Upper lobe of right lung (tissue), 1 donor: ENCODE results near the gene RSPH6A. TPM values are rescaled to one million over a fixed set of nuclear protein-coding genes. Genes with fewer than 3 reads are reported as not detected.

Experiments
- ATAC-seq: fragments of 200-7000 bp; cut with Tn5 transposase; one replicate; pipeline ENCODE4 v1.9.1; 2020; ENCODE audit warnings: mild to moderate bottlenecking, moderate library complexity
- DNase-seq: peaks from one replicate; pipeline ENCODE4 v3.0.0-alpha.2; 2020
- H3K27ac ChIP-seq: fragments of 200-600 bp; one replicate; pipeline ENCODE4 v1.8.0; 2022
- H3K27me3 ChIP-seq: fragments of 200-600 bp; one replicate; pipeline ENCODE4 v1.8.0; 2022; ENCODE audit warnings: mild to moderate bottlenecking
- H3K36me3 ChIP-seq: fragments of 200-600 bp; one replicate; pipeline ENCODE4 v1.8.0; 2022
- H3K4me1 ChIP-seq: fragments of 200-600 bp; one replicate; pipeline ENCODE4 v1.8.0; 2022
- H3K4me3 ChIP-seq: fragments of 200-600 bp; one replicate; pipeline ENCODE4 v1.8.0; 2022; ENCODE audit warnings: mild to moderate bottlenecking
- H3K9me3 ChIP-seq: fragments of 200-600 bp; one replicate; pipeline ENCODE4 v1.8.0; 2022
- CTCF ChIP-seq: fragments of 200-600 bp; IDR thresholded peaks from one replicate; pipeline ENCODE4 v1.8.0; 2022; ENCODE audit warnings: antibody characterized with exemption
- intact Hi-C: fragments of 100-400 bp; cut with DNase I; formaldehyde crosslinking; loops from one replicate; pipeline ENCODE4 v1.11.0; 2022
- total RNA-seq: library from RNA; stranded (reverse); fragmentation: NEBNext Ultra II Directional; extraction: Animal tissue kit (Norgen Biotek cat#: 25700); gene quantifications from one replicate; pipeline ENCODE4 v1.2.1, GENCODE V29; 2021
- donor health status: DM: no; HTN: yes; CAD: no; lungs with severe emphysema.

Gene RSPH6A
- total RNA-seq, 1 donor from 2014 or later = 0.38 TPM

GRCh38 chr19:45766296-45766868 lies 48.7 kb downstream of the RSPH6A start:
- ATAC-seq (no peak), DNase-seq (no peak)
- intact Hi-C loops = no loop called here
- no peaks in the 10 kb centered on the region for H3K27me3 ChIP-seq
- peak overlapping the region; percentile 92 for H3K27ac ChIP-seq
- H3K4me3 ChIP-seq = peak overlapping the region; percentile 69
- TF ChIP-seq CTCF = no peak
- H3K36me3 ChIP-seq = no peaks in the 10 kb centered on the region
- no peaks in the 10 kb centered on the region for H3K9me3 ChIP-seq
- H3K4me1 ChIP-seq = peaks cover 30% of the 10 kb centered on the region

- Histone ChIP-seq H3K4me1 (peaks cover 25% of the 10 kb centered on the region), H3K27ac (no peak overlapping the region), H3K4me3 (no peak overlapping the region), H3K36me3 (no peaks in the 10 kb centered on the region), H3K27me3 (no peaks in the 10 kb centered on the region), H3K9me3 (no peaks in the 10 kb centered on the region)
- ATAC-seq (no peak), DNase-seq (no peak)
- no peak for TF ChIP-seq CTCF
- intact Hi-C loops = no loop called here
Measured at GRCh38 chr19:45765702-45766295, 49.3 kb downstream of the RSPH6A start.

DNA sequence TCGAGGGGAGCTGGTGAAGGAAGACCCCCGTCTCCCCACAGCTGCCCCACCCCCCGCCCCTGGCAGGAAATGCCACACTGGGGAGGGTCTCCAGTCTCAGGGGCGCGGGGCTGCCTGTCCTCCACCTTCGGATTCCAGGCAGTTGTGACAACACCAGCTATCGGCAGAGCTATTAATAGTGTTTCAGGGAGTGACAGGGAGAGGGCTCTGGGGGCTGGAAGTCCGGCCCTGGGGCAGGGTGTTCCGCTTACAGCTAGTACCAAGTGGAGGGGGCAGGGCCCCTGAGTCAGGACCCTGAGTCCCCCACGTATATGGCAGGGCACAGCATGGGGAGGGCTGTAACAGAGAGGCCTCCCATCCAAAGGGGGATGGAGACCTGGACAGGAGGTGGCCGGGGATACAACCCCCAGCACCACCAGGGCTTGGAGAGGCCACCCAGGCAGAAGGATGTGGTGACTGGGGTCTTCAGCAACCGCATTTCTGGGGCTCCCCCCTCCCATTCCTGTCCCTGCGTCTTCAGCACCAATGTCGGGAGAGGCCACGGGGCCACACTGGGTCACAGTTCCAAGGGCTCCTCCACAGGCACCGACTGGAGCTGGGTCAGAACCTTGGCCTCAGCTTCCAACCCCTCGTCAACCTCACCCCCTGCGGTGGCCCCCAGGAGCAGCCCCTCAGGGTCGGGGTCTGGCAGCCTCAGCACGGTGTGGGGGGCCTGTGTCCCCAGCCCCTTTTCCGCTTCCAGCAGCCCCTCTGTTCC lies 50.0 kb downstream of the RSPH6A start:
- intact Hi-C loops = no loop called here

GRCh38 chr19:45764475-45764874 lies 50.6 kb downstream of the RSPH6A start:
- ATAC-seq = no peak
- no peaks in the 10 kb centered on the region for H3K36me3 ChIP-seq
- no peak for TF ChIP-seq CTCF
- H3K4me1 ChIP-seq = peaks cover 24% of the 10 kb centered on the region
- no peak for DNase-seq
- H3K27ac ChIP-seq = no peak overlapping the region
- intact Hi-C loops = no loop called here
- H3K9me3 ChIP-seq = no peaks in the 10 kb centered on the region
- no peaks in the 10 kb centered on the region for H3K27me3 ChIP-seq
- H3K4me3 ChIP-seq = no peak overlapping the region

More for the DNA sequence above, 50.0 kb downstream of the RSPH6A start:
- H3K36me3 ChIP-seq = no peaks in the 10 kb centered on the region
- ATAC-seq = no peak
- H3K27ac ChIP-seq = no peak overlapping the region
- H3K27me3 ChIP-seq = no peaks in the 10 kb centered on the region
- H3K4me3 ChIP-seq = no peak overlapping the region
- TF ChIP-seq CTCF = no peak
- H3K9me3 ChIP-seq = no peaks in the 10 kb centered on the region
- H3K4me1 ChIP-seq = peaks cover 24% of the 10 kb centered on the region
- no peak for DNase-seq

DNA sequence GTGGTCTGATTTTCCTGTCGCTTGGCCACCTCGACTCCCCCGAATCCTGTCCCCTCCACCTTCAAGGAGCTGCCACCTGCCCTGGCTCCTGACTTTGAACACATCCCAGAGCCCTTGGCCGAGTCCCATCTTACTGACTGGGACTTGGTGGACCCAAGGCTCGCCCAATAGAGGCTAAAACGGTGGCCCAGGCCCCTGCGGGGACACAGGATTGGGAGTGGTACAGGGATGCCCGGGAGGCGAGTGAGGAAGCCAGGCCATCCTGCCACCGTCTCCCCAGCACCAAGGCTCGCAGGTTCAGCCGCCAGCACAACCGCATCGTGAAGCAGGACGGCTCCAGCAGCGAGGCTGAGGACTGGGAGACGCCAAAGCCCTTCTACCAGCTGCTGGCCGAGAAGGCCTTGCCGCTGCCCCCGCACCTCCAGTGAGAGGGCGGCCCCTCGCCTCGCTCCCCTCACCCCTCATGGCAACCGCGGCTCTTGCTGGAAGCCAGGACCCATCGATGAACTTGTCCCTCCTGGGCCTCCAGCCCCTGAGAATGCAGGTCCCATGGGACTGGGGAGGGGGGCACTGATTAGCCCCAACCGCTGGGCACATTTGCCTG lies 51.3 kb downstream of the RSPH6A start:
- DNase-seq = no peak
- H3K4me1 ChIP-seq = peaks cover 24% of the 10 kb centered on the region
- no peak for ATAC-seq
- H3K27ac ChIP-seq = no peak overlapping the region
- H3K27me3 ChIP-seq = no peaks in the 10 kb centered on the region
- intact Hi-C loops = no loop called here
- no peaks in the 10 kb centered on the region for H3K36me3 ChIP-seq
- H3K4me3 ChIP-seq = no peak overlapping the region
- TF ChIP-seq CTCF = no peak
- no peaks in the 10 kb centered on the region for H3K9me3 ChIP-seq
